AG04449 (cell line): Measurements from ENCODE around the gene TCHH.

ENCODE experiments used
- CTCF ChIA-PET: fragments of 350-600 bp; formaldehyde crosslinking; extraction: SDS; loops from one replicate; lab custom pipeline; 2021; ENCODE audit warnings: antibody characterized with exemption; lab: Yijun Ruan, JAX
- POLR2A ChIA-PET: fragments of 400-600, 350-600 bp; formaldehyde crosslinking; extraction: SDS; loops from one replicate; lab custom pipeline; 2020; ENCODE audit warnings: antibody characterized with exemption, inconsistent platforms; lab: Yijun Ruan, JAX
- DNase-seq: peaks from one replicate; pipeline ENCODE4 v3.0.0-alpha.2; 2010; ENCODE audit warnings: low read depth, low spot score
- H3K4me3 ChIP-seq: 2 replicates; pipeline ENCODE4 v1.5.1; 2011; ENCODE audit warnings: low read depth, mild to moderate bottlenecking, control low read depth, low read length
- TF ChIP-seq, protein P1 (sequence below): IDR thresholded peaks from one replicate; pipeline ENCODE4 v1.5.1; 2011; ENCODE audit warnings: mild to moderate bottlenecking, moderate library complexity, low read length, control low read depth, inconsistent platforms; ENCODE audit not compliant: insufficient read depth; ENCODE audit errors: missing control alignments

The TCHH gene

DNA sequence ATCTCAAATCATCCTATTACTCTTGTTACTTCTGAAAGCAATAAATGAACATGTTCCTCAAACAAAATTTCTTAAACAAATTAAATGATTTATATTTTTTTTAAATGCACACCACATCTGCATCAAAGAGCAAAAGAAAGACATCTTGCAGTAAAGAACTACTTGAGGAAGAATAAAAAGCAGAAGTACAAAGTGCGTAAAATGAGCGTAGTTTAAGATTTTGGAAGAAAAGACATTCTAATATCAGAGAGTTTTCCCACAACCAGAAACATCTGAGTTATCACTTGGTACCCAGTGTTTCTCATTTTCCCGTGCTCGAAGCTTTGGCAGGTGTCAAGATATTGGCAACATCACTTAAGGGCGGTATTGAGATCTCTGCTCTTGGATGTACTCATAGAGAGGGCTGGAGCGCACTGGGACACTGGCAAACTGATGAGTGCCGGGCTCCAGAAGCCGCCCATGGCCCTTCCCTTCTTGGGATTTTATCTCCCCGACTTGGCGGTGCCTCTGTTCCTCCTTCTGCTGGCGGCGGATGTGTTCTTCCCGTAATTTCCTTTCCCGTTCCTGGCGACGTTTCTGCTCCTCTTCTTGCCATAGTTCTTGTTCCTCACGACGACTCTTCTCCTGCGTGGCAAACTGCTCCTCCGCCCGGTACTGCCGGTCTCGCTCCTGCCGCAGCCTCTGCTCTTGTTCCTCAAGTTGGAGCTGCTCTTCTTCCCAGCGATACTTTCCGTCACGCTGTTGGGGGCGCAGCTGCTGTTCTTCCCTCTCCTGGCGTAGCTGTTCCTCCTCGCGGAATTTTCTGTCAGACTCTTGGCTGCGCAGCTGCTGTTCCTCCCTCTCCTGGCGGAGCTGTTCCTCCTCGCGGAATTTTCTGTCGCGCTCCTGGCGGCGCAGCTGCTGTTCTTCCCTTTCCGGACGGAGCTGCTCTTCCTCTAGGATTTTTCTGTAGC is 7.9 kb downstream of the TCHH start:
- H3K4me3 ChIP-seq = peak overlapping the region; percentile 38
- POLR2A ChIA-PET = no interaction called here
- no peak for DNase-seq

DNA sequence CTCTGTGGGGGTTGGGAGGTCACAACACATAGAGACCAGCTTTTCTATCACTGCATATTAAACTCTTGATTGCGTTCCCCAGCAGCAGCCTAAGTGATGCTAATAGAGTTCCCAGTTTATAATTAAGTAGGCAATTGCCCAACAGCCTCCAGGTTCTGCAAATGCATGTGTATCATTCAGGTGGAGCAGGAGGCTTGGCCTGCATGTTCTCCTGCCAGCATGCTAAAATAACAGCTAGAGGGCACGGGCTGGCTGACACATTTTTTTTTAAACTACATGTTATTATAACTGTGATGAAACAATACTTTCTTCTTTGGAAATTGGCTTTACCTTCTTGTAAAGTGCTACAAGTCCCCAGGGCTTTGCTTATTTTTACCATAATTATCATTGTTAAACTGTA is 10.4 kb downstream of the TCHH start:
- CTCF ChIA-PET = no interaction called here
- POLR2A ChIA-PET = no interaction called here
- no peak for DNase-seq
- H3K4me3 ChIP-seq = no peak overlapping the region
- TF ChIP-seq, protein P1, sequence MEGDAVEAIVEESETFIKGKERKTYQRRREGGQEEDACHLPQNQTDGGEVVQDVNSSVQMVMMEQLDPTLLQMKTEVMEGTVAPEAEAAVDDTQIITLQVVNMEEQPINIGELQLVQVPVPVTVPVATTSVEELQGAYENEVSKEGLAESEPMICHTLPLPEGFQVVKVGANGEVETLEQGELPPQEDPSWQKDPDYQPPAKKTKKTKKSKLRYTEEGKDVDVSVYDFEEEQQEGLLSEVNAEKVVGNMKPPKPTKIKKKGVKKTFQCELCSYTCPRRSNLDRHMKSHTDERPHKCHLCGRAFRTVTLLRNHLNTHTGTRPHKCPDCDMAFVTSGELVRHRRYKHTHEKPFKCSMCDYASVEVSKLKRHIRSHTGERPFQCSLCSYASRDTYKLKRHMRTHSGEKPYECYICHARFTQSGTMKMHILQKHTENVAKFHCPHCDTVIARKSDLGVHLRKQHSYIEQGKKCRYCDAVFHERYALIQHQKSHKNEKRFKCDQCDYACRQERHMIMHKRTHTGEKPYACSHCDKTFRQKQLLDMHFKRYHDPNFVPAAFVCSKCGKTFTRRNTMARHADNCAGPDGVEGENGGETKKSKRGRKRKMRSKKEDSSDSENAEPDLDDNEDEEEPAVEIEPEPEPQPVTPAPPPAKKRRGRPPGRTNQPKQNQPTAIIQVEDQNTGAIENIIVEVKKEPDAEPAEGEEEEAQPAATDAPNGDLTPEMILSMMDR = no peak

More for the DNA sequence above, 7.9 kb downstream of the TCHH start:
- CTCF ChIA-PET = interaction anchor here (1.5 kb wide), 1 partner anchor 54 kb away, joined by 6 read pairs; no protein-coding TSS in a partner anchor
- TF ChIP-seq, protein P1 = no peak

DNA sequence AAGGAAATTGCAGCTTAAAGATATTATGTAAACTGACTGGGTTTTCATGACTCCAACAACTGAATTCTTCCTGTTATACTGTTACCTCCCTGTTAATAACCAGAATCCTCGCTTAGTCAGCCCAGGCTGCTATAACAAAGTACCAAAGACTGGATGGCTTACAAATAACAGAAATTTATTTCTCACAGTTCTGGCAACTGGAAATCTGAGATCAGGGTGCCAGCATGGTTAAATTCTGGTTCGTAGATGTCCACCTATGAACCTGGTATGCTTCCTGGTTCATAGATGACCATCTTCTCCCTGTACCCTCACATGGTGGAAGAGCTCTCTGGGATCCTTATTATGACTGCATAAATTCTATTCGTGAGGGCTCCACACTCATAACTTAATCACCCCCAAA is 18.3 kb downstream of the TCHH start:
- DNase-seq = no peak
- ChIA-PET POLR2A (no interaction called here), CTCF (interaction anchor here (2.0 kb wide), 1 partner anchor 44 kb away, joined by 7 read pairs; no protein-coding TSS in a partner anchor)
- no peak overlapping the region for H3K4me3 ChIP-seq
- TF ChIP-seq, protein P1 = no peak

DNA sequence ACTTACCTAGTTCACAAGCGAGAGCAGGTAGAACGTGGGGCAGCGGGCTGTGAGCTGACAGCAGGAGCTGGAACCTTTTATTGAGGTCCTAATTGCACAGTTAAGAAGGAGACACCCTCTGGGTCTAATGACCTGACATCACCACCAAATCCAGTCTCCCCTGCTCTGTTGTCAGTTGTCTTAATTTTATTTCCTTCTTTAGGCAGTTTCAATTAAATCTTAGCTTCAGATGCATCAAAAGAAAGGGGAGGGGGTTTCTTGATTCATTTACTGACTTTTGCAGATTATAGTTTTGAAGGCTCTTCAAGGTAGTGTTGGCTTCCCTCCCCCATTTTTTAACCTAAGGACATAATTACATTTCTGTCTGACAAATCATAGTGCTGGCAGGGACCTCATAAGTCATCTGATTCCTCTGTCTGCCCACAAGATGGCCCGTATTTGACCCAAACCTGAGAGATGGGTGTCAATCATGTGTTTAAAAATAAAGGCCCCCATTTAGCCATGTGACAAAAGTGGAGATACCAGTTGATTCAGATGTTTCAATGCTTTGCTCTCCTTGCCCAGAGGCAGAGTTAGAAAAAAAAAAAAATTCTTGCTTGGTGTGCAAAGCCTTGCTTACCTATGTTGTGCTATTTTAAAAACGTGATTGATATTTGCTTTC is 26.1 kb downstream of the TCHH start, which contains the start of gene TCHHL1:
TSS of gene TCHHL1 (minus strand) at position 51 of the 661 bp plus-strand sequence. CDS start 921 bp downstream, outside the sequence.
- no peak for DNase-seq
- H3K4me3 ChIP-seq = no peak within 1 kb of the TSS
- POLR2A ChIA-PET = interaction anchor here (0.7 kb wide), 1 partner anchor 37 kb away, joined by 3 read pairs; no protein-coding TSS in a partner anchor
- CTCF ChIA-PET = interaction anchor here (1.1 kb wide), 1 partner anchor 38 kb away, joined by 3 read pairs; no protein-coding TSS in a partner anchor
- TF ChIP-seq, protein P1 = no peak

DNA sequence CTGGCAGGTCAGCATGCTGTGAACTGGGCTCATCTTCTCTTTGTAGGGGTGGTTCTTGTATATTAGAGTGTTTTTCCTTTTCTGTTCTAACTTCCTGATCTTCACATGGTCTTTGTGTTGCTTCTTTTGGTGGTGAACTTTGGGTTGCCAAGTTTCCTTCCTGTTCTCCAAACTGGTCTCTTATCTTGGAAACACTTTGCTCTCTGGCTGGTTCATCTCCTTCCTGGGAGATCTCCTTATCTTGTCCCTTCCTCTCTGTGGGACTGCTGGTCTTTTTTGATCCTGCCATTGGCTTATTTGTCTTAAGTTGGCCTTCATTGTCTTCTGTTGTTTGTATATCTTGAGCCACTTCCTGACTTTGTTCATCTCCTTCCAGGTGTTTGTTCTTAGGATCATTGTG is 28.5 kb downstream of the TCHH start:
- POLR2A ChIA-PET = no interaction called here
- TF ChIP-seq, protein P1 = no peak
- no peak overlapping the region for H3K4me3 ChIP-seq
- DNase-seq = no peak
- CTCF ChIA-PET = interaction anchor here (1.2 kb wide), 1 partner anchor 355 kb away, joined by 3 read pairs; no protein-coding TSS in a partner anchor
